ENCODE measurements around the gene CFAP61. TPM values are rescaled to one million over a fixed set of nuclear protein-coding genes. Genes with fewer than 3 reads are reported as not detected.

Gene CFAP61
- total RNA-seq, 1 donor from 2014 or later = 0.45 TPM

GRCh38 chr20:20201124-20201523, 148.8 kb downstream of the CFAP61 start:
- Mint-ChIP-seq H3K36me3 (no peaks in the 10 kb centered on the region), H3K27ac (no peak overlapping the region), H3K4me3 (no peak overlapping the region), H3K9me3 (no peaks in the 10 kb centered on the region), H3K27me3 (ENCODE audit: low read depth) (peaks cover 9% of the 10 kb centered on the region), H3K4me1 (peaks cover 36% of the 10 kb centered on the region)
- TF ChIP-seq CTCF (IDR thresholded peaks at IDR 0.05; ENCODE audit: unreplicated experiment) = no peak
- DNase-seq (ENCODE audit: low spot score in 2 of 2, unreplicated experiment in 2 of 2) = no peak

DNA sequence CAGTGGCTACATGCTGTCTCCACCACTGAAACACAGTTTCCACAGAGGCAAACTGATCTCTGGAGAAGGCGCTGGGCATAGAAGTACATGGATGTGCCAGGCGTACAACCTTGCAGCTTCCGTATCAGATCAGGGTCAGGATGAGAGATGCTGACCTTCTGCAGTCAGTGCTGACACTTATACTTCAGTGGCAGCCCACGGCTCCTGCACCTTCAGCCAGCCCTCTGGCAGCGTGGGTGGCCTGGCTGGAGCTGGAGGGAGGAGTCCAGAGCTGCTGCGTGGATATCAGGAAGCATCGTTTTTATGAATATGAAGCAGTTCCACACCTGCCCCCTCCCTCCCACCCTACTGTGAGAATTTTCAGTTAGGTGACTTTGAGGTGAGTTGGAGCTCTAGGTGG, 149.3 kb downstream of the CFAP61 start:
- Mint-ChIP-seq H3K36me3 (no peaks in the 10 kb centered on the region), H3K27me3 (ENCODE audit: low read depth) (peaks cover 11% of the 10 kb centered on the region), H3K4me3 (no peak overlapping the region), H3K4me1 (peaks cover 36% of the 10 kb centered on the region), H3K27ac (no peak overlapping the region), H3K9me3 (no peaks in the 10 kb centered on the region)
- no peak for DNase-seq (ENCODE audit: low spot score in 2 of 2, unreplicated experiment in 2 of 2)
- no peak for TF ChIP-seq CTCF (IDR thresholded peaks at IDR 0.05; ENCODE audit: unreplicated experiment)

DNA sequence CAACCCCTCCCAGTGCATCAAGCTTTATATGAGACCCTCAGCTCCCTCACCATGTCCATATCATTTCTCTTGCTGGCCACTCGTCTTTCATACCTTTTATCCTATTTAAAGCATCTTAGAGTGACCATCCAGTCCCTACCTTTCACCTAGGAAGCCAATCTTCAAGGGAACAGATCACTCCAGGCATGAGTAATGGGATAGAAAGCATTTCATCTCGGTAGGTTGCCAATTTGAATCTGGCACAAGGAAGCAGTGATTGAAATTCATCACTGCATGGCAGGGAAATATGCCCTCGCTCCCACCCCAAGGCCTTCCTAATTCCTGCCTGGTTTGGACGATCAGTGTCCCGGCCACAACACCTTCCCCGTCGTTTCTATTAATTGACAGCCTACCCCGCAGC, 150.4 kb downstream of the CFAP61 start:
- no peaks in the 10 kb centered on the region for H3K9me3 Mint-ChIP-seq
- no peak for TF ChIP-seq CTCF (IDR thresholded peaks at IDR 0.05; ENCODE audit: unreplicated experiment)
- peaks cover 14% of the 10 kb centered on the region for H3K27me3 Mint-ChIP-seq (ENCODE audit: low read depth)
- H3K4me1 Mint-ChIP-seq = peaks cover 40% of the 10 kb centered on the region
- H3K27ac Mint-ChIP-seq = no peak overlapping the region
- H3K4me3 Mint-ChIP-seq = no peak overlapping the region
- no peaks in the 10 kb centered on the region for H3K36me3 Mint-ChIP-seq
- no peak for DNase-seq (ENCODE audit: low spot score in 2 of 2, unreplicated experiment in 2 of 2)

DNA sequence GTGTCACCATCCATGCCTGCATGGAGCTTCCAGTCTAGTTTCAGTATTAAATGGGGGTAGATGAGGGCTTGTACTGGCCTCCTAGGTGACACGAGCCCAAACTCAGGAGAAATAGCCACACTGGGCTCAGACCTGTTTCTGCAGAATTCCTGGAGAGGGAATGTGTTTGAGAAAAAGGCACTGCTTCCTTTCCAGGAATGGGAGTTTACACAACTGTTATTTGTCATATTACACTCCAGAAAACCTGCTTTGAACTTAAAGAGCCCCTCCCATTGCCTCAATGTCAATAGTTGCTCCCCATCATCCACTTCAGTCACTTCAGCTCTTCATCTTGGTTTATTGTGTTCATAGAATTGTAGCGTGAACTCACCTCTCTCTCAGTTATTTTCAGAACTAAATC, 151.5 kb downstream of the CFAP61 start:
- Mint-ChIP-seq H3K4me3 (no peak overlapping the region), H3K27ac (no peak overlapping the region), H3K27me3 (ENCODE audit: low read depth) (peaks cover 18% of the 10 kb centered on the region), H3K4me1 (peaks cover 35% of the 10 kb centered on the region), H3K36me3 (no peaks in the 10 kb centered on the region), H3K9me3 (no peaks in the 10 kb centered on the region)
- TF ChIP-seq CTCF (IDR thresholded peaks at IDR 0.05; ENCODE audit: unreplicated experiment) = no peak
- no peak for DNase-seq (ENCODE audit: low spot score in 2 of 2, unreplicated experiment in 2 of 2)

DNA sequence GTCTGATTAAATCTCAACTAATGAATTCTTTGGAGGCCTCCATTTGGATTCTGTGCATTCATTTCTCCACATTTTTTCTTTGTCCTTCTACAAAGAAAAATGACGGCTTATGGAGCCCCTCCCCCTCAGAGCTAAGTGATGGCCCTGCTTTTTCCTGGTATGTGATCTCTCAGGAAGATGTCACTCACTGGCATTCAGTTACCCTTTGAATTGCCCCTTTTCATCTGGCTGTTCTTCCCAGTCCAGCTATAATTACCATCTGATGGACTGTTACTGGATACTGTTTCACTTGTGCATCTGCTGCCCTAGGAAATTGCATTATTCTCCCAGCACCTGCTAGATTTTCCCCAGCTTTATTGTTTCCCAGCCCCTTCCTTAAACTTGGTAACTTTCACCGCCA, 151.9 kb downstream of the CFAP61 start:
- Mint-ChIP-seq H3K4me1 (peaks cover 30% of the 10 kb centered on the region), H3K4me3 (no peak overlapping the region), H3K27me3 (ENCODE audit: low read depth) (peaks cover 18% of the 10 kb centered on the region)

More for the DNA sequence above, 151.9 kb downstream of the CFAP61 start:
- no peak for TF ChIP-seq CTCF (IDR thresholded peaks at IDR 0.05; ENCODE audit: unreplicated experiment)
- no peak for DNase-seq (ENCODE audit: low spot score in 2 of 2, unreplicated experiment in 2 of 2)
- no peak overlapping the region for H3K27ac Mint-ChIP-seq
- H3K36me3 Mint-ChIP-seq = no peaks in the 10 kb centered on the region
- H3K9me3 Mint-ChIP-seq = no peaks in the 10 kb centered on the region
